ENCODE results near the gene OBSCN. TPM values are rescaled to one million over a fixed set of nuclear protein-coding genes. Genes with fewer than 3 reads are reported as not detected.

Gene OBSCN
- total and polyA plus RNA-seq, 2 of the 13 experiments (the other 11 are each of a cell fraction or from before 2014, with no cell fraction given): 0.20 TPM

DNA sequence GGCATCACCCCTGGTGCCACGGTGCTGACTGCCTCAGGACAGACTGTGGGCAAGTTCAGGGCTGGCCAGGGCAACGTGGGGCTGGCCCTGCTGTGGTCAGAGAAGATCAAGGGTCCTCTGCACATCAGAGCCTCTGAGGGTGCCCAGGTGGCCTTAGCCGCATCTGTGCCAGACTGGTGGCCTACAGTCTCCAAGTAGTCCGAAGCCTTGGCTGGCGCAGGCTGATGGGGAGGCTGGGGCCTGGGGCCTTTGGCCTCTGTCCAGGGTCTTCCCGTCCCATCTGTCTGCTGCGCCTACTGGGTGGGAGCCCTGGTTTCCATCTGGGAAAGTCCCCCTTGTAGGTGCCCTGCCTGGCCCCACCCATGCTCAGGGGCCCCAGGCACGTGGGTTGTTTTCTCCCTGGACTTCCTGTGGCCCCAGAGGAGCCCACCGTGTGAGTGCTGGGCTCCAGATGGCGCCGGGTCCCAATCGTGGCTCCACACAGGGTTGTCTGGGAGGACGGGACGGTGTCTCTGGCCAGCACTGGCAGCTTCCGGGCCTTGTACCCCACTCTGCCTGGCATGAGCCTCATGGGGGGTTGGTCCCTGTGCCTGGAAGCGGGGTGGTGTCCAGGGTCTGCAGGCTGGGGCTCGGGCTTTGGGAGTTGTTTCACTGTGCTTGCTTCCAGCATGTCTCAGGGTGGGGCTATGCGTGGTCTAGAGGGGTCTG, 32.4 kb upstream of the OBSCN start (continued):
- TF ChIP-seq ZNF546 (CRISPR knock-in tag; conservative IDR thresholded peaks at IDR 0.05) (no peak), SNAPC2 (CRISPR knock-in tag; IDR thresholded peaks at IDR 0.05) (no peak), ZNF724P (CRISPR knock-in tag; IDR thresholded peaks at IDR 0.05; ENCODE audit: borderline replicate concordance) (no peak), RFX1 (IDR thresholded peaks at IDR 0.05) (no peak), HHEX (CRISPR knock-in tag; IDR thresholded peaks at IDR 0.05) (no peak)
- TF ChIP-seq, protein P1, sequence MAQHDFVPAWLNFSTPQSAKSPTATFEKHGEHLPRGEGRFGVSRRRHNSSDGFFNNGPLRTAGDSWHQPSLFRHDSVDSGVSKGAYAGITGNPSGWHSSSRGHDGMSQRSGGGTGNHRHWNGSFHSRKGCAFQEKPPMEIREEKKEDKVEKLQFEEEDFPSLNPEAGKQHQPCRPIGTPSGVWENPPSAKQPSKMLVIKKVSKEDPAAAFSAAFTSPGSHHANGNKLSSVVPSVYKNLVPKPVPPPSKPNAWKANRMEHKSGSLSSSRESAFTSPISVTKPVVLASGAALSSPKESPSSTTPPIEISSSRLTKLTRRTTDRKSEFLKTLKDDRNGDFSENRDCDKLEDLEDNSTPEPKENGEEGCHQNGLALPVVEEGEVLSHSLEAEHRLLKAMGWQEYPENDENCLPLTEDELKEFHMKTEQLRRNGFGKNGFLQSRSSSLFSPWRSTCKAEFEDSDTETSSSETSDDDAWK (CRISPR knock-in tag; IDR thresholded peaks at IDR 0.05): no peak

DNA sequence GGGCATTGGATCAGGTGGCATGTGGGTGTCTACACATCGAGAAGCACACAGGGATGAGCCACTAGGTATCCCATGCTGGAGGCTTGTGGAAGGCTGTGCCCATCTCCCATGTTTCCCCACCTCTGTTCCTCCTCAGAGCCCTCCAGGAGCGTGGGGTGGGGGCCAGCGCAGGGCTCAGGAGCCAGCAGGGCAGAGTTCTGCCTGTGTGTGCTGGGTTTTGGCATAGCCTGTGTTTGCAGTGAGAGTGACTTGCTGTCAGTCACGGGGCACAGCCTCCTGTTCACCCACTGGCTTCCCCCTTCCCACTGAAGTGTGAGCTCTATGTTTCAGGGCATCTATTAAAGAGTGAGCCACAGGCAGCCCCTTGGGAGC, 31.8 kb upstream of the OBSCN start:
- Histone ChIP-seq H3K27ac (ENCODE audit: extremely low read length, insufficient read depth, low read length) (no peak overlapping the region), H3K36me3 (replicated peaks in 1 of 2; ENCODE audit: control insufficient read depth in 1 of 2, insufficient read depth in 2 of 2, low read length in 2 of 2) (no peaks in the 10 kb centered on the region; a peak in 1 of 5 replicates), H3K9ac (ENCODE audit: insufficient read depth, low read depth, low read length) (no peak overlapping the region), H3K4me3 (replicated peaks in 1 of 3; ENCODE audit: insufficient read depth in 1 of 3, low read depth in 2 of 3, low read length in 3 of 3) (no peak overlapping the region), H2AFZ (ENCODE audit: low read length) (no peak overlapping the region), H3K27me3 (ENCODE audit: control insufficient read depth in 1 of 2, insufficient read depth in 2 of 2, low read length in 2 of 2) (no peaks in the 10 kb centered on the region; a peak in 1 of 5 replicates), H4K20me1 (ENCODE audit: insufficient read depth, low read length) (0 out of 2 replicates have a peak, but pooled peaks cover 2% of the 10 kb centered on the region), H3K4me1 (ENCODE audit: insufficient read depth, low read length) (no peaks in the 10 kb centered on the region), H3K79me2 (ENCODE audit: insufficient read depth, low read length) (no peaks in the 10 kb centered on the region), H3K9me3 (ENCODE audit: low read length) (no peaks in the 10 kb centered on the region), H3K4me2 (ENCODE audit: low read depth, low read length) (no peak overlapping the region)
- in situ Hi-C loops (cut with HindIII; ENCODE audit: extremely low pct_ligation_motif_present, low pct_unique_long_range_greater_than_20kb) (loop anchor here (5.0 kb wide), 1 partner anchor 39 kb away; no protein-coding TSS in a partner anchor), intact Hi-C loops (cut with micrococcal nuclease; ENCODE audit: unreplicated experiment) (no loop called here)
- no TSS peak for BruUV-seq (replicated peaks)
- ATAC-seq (no peak), FAIRE-seq (no peak), DNase-seq (ENCODE audit: low spot score) (no peak)
- ChIA-PET CTCF (ENCODE audit: low intra/inter-chr PET ratio, low total read pairs) (no interaction called here), POLR2A (no interaction called here)
- 100% methylated on average over 1 of the region's 4 CpGs for WGBS (ENCODE audit: low lambda C conversion rate)
- TF ChIP-seq ZNF251 (CRISPR knock-in tag; IDR thresholded peaks at IDR 0.05): no peak
